Activated effector memory CD4-positive, alpha-beta T cell treated with Interleukin-2 at 50 U/mL for 16 hours (primary cell): ENCODE data around the gene NKAPL.
"Not testable (repeated sequence)": the region's sequence is repeated elsewhere in the genome, so short reads cannot be mapped to it uniquely, and the experiment has no call there.

ENCODE experiments used
- DNase-seq: peaks from one replicate; pipeline ENCODE4 v3.0.0-alpha.2; 2020

NKAPL gene

GRCh38 chr6:28248916-28249315 lies 10.2 kb upstream of the NKAPL start:
- DNase-seq = no peak

- no peak for DNase-seq
Measured at GRCh38 chr6:28250747-28251146, 8.3 kb upstream of the NKAPL start.

- no peak for DNase-seq
Measured at GRCh38 chr6:28251661-28252008, 7.5 kb upstream of the NKAPL start.

- DNase-seq = peak; percentile 70
Measured at GRCh38 chr6:28252009-28252975, 6.8 kb upstream of the NKAPL start, which contains the start of gene ZKSCAN4. Gene ZKSCAN4 (minus strand): TSS chr6:28252269. CDS start chr6:28251980, 289 bp downstream.

- DNase-seq = no peak
Measured at GRCh38 chr6:28254121-28254519, 5.0 kb upstream of the NKAPL start.

- DNase-seq = no peak
Measured at GRCh38 chr6:28257042-28257441, 2.1 kb upstream of the NKAPL start.

GRCh38 chr6:28263922-28264321 lies 4.8 kb downstream of the NKAPL start:
- no peak for DNase-seq

GRCh38 chr6:28264834-28265401 lies 5.8 kb downstream of the NKAPL start:
- no peak for DNase-seq

GRCh38 chr6:28266563-28266961 lies 7.5 kb downstream of the NKAPL start:
- DNase-seq = no peak

GRCh38 chr6:28266962-28267694 lies 8.0 kb downstream of the NKAPL start, which contains the start of gene ZSCAN26:
Gene ZSCAN26 (plus strand): TSS chr6:28267143. CDS start chr6:28271920, 4,777 bp downstream.
- peak; percentile 85 for DNase-seq

GRCh38 chr6:28267695-28268059 lies 8.6 kb downstream of the NKAPL start:
- no peak for DNase-seq

- no peak for DNase-seq
Measured at GRCh38 chr6:28269492-28269891, 10.4 kb downstream of the NKAPL start.

- no peak for DNase-seq
Measured at GRCh38 chr6:28274888-28275287, 15.8 kb downstream of the NKAPL start.

- DNase-seq = no peak
Measured at GRCh38 chr6:28277746-28278145, 18.6 kb downstream of the NKAPL start.

- DNase-seq = no peak
Measured at GRCh38 chr6:28280595-28281287, 21.6 kb downstream of the NKAPL start.

GRCh38 chr6:28281288-28282064 lies 22.4 kb downstream of the NKAPL start, which contains the start of gene PGBD1:
Gene PGBD1 (plus strand): TSS chr6:28281572. CDS start chr6:28283814, 2,242 bp downstream.
- peak; percentile 16 for DNase-seq

GRCh38 chr6:28282926-28283325 lies 23.8 kb downstream of the NKAPL start:
- no peak for DNase-seq

GRCh38 chr6:28291573-28291972 lies 32.5 kb downstream of the NKAPL start:
- DNase-seq = no peak

- no peak for DNase-seq
Measured at GRCh38 chr6:28295326-28295725, 36.2 kb downstream of the NKAPL start.

GRCh38 chr6:28296520-28297060 lies 37.5 kb downstream of the NKAPL start:
- DNase-seq = no peak

- no peak for DNase-seq
Measured at GRCh38 chr6:28303570-28303969, 44.5 kb downstream of the NKAPL start.

- not testable (repeated sequence) for DNase-seq
Measured at GRCh38 chr6:28306363-28306762, 47.3 kb downstream of the NKAPL start.
